8988T (cell line): ENCODE data around the gene ENO3.

Source experiments
- DNase-seq: peaks from one replicate; pipeline ENCODE4 v3.0.0; 2011

ENO3 gene

GRCh38 chr17:4980644-4981216 lies 29.8 kb downstream of the ENO3 start:
- no peak for DNase-seq

- no peak for DNase-seq
Measured at GRCh38 chr17:4982305-4982704, 31.4 kb downstream of the ENO3 start.

DNA sequence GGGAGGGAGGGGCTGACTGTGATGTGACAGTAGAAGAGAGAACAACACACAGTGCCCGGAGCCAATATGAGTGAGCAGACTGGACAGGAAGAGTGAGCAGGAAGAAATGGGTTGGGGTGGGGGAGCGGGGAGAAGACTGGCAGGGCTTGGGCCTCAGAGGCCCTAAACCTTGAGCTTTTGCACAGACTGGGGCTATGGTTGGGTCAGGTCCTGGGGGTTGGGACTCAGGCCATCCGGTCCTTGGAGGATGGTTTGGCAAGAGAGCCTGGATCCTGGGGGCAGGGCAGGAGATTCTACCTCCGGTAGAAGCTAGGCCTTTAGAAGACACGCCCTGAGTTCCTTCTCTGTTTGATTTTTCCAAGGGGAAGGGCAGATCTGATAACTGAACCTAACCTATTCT lies 35.5 kb downstream of the ENO3 start:
- DNase-seq = no peak

DNA sequence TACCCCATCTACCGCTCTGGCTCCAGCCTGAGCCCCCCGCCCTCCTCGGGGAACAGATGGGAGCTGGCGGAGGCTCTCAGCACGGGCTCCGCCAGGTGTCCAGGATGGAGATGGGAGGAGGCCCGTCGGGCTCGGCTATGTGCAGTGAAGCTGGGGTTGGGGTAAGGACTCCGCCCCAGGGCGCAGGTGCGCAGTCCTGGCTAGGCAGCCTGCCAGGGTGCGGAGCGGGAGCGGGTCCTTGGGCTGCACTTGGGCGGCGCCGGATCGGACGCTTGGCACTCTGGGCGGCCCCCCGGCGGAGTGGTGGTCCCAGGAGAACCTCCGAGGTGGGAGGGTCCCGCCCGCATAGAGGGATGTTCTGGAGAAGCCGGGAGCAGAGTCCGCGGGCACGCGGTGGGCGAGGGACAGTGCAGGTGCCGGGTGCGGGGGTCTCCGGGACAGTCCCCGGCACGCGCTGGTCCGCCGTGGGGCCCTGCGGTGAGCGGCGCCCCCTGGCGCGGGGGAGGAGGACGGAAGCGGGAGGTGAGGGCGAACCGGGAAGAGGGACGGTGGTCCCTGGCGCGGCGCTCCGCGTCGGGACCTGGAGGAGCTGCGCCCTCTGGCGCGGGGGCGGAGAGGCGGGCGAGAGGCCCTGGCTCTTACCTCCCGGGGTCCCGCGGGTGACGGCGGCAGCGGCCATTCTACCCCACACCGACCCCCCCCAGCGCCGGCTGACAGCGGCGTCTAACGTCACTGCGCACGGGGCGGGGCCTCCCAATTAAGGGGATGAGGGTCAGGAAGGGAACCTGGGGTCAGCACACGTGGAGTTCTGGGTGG lies 36.2 kb downstream of the ENO3 start, which contains the start of gene CAMTA2:
TSS of gene CAMTA2 (minus strand) at position 725 of the 816 bp plus-strand sequence. CDS start 1,453 bp downstream, outside the sequence.
- DNase-seq = peak; percentile 76

- no peak for DNase-seq
Measured at GRCh38 chr17:4987767-4988567, 37.0 kb downstream of the ENO3 start.

DNA sequence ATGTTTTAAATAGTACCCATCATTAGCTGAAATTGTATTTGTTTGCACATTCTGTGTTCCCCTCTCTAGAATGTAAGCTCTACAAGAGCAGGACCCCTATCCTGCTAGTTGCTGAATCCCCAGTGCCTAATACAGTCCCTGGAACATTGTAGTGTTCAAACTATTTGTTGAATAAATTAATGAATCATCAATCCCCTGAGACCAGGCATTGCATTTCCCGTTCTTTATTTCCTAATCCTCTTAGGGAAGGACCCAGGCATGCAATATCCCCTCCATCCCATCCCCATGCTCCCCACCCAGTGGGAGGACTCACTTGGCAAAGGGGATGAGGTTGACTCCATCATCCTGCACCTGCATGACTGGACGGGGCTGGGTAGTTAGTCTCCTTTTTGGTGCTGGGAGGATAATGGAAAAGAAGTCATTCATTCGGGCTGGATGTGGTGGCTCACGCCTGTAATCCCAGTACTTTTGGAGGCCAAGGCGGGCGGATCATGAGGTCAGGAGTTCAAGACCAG lies 43.2 kb downstream of the ENO3 start:
- DNase-seq = no peak

GRCh38 chr17:4997302-4998026 lies 46.5 kb downstream of the ENO3 start, which contains the start of the genes INCA1 and KIF1C:
TSS of gene INCA1 (minus strand) at chr17:4997522. CDS start at chr17:4994437, 3,085 bp downstream.
TSS of gene KIF1C (plus strand) at chr17:4997950. CDS start at chr17:5000247, 2,297 bp downstream.
- peak; percentile 98 for DNase-seq

GRCh38 chr17:4998027-4998731 lies 47.3 kb downstream of the ENO3 start:
- peak; percentile 42 for DNase-seq

DNA sequence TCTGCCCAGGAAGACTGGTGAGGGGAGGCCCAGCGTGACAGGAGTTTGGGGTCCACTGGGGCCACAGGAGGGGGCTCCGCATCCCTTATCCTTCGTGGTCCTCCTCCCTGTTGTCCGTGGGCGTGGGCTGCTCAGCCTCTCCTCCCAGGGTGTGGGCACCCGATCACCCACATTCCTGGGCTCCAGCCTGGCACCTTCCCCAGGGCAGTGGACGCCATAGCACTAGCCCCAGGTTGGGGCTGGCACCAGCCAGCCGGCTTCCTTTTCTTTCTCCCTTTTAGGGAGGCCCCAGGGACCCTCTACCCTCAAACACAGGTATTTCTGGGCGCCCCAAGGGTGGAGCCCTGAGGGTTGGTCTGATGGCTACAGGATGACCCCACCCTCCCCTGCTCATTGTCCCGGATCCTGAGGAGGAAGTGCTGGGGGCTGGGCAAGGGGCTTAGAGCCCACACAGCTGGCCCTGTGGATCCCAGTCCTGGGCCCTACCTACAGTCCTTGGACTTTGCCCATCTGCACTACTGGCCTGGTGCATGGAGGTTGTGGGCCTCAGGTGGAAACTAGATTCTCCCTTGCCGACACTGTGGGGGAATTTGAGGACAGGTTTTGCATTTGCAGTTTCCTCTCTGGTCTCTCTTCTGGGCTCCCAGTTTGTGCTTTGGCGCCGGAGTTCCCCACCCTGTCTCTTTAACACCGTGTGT lies 48.0 kb downstream of the ENO3 start:
- no peak for DNase-seq

GRCh38 chr17:4999430-5000093 lies 48.6 kb downstream of the ENO3 start:
- no peak for DNase-seq

- no peak for DNase-seq
Measured at GRCh38 chr17:5000237-5000639, 49.3 kb downstream of the ENO3 start.

- no peak for DNase-seq
Measured at GRCh38 chr17:5002121-5002788, 51.3 kb downstream of the ENO3 start.

- peak; percentile 63 for DNase-seq
Measured at GRCh38 chr17:5003214-5003867, 52.4 kb downstream of the ENO3 start.
